Measurements from ENCODE around the gene ZCCHC14.

The ZCCHC14 gene

GRCh38 chr16:87375426-87376135 lies 117.2 kb downstream of the ZCCHC14 start:
- DNase-seq (ENCODE audit: low read depth): peak; percentile 40
- TF ChIP-seq, protein P1, sequence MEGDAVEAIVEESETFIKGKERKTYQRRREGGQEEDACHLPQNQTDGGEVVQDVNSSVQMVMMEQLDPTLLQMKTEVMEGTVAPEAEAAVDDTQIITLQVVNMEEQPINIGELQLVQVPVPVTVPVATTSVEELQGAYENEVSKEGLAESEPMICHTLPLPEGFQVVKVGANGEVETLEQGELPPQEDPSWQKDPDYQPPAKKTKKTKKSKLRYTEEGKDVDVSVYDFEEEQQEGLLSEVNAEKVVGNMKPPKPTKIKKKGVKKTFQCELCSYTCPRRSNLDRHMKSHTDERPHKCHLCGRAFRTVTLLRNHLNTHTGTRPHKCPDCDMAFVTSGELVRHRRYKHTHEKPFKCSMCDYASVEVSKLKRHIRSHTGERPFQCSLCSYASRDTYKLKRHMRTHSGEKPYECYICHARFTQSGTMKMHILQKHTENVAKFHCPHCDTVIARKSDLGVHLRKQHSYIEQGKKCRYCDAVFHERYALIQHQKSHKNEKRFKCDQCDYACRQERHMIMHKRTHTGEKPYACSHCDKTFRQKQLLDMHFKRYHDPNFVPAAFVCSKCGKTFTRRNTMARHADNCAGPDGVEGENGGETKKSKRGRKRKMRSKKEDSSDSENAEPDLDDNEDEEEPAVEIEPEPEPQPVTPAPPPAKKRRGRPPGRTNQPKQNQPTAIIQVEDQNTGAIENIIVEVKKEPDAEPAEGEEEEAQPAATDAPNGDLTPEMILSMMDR (conservative IDR thresholded peaks at IDR 0.05; ENCODE audit: low read length): no peak
- H3K4me3 ChIP-seq (ENCODE audit: low read length): no peak overlapping the region

DNA sequence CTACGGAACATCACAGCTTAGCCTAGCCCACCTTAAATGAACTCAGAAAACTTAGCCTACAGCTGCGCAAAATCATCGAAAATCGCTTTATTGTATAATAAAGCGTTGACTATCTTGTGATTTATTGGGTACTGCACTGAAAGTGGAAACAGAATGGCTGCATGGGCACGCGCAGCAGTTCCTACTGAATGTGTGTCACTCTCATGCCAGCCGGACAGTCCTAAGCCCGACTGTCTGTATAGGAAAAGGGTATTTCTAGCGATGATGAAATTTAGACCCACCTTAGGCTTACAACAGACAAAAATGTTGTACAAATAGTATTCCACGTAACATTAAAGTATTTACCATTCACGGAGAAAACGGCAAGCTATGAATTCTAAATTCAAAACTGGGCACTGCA lies 118.5 kb downstream of the ZCCHC14 start:
- DNase-seq (ENCODE audit: low read depth): no peak
- no peak overlapping the region for H3K4me3 ChIP-seq (ENCODE audit: low read length)
- TF ChIP-seq, protein P1 (conservative IDR thresholded peaks at IDR 0.05; ENCODE audit: low read length): no peak

DNA sequence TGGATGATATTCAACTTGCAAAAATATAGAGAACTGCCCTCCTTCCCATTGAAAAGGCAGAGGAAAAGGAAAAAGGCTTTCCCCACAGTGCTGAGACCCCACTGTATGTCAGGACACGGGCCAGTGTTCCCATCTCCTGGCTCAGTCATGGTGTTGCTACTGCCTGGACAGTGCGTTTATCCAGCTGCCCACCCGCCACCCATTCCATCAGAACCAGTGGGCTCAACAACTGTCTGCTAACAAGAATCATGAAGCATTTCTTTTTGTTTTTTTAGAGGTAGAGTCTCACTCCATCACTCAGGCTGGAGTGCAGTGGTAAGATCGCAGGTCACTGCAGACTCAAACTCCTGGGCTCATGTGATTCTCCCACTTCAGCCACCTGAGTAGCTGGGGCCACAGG lies 120.5 kb downstream of the ZCCHC14 start:
- TF ChIP-seq, protein P1 (conservative IDR thresholded peaks at IDR 0.05; ENCODE audit: low read length): no peak
- H3K4me3 ChIP-seq (ENCODE audit: low read length): no peak overlapping the region
- no peak for DNase-seq (ENCODE audit: low read depth)

DNA sequence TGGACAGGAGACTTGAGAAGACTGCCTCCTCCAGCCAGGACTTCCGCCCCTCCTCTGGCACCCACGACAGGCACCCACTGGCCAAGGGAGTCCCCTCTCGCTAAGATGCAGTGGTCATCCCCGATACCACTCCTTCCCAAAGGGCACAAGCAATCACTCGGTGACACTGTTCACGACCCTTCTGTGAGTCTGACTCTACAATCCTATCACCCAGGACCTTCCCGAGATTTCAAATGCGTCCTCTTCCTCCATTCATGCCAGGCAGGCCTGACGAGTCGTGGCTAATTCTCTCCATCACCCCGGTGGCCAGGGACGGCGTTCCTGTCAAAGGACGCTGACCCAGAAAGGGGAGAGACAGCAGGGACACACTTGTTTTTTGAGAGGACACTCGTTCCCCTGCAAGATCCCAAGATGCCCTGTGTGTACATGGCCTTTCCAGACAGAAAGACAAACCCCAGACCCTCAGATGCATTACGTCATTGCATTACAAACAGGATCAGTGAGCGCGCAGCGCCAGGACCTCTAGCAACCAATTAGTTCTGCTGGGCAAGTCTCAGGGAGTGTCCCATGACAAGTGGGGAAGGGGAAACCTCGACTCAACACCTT lies 121.5 kb downstream of the ZCCHC14 start:
- no peak overlapping the region for H3K4me3 ChIP-seq (ENCODE audit: low read length)
- TF ChIP-seq, protein P1 (conservative IDR thresholded peaks at IDR 0.05; ENCODE audit: low read length): no peak

GRCh38 chr16:87369796-87370719 lies 122.8 kb downstream of the ZCCHC14 start:
- TF ChIP-seq, protein P1 (conservative IDR thresholded peaks at IDR 0.05; ENCODE audit: low read length): no peak
- DNase-seq (ENCODE audit: low read depth): no peak

More for the DNA sequence above, 121.5 kb downstream of the ZCCHC14 start:
- no peak for DNase-seq (ENCODE audit: low read depth)

GRCh38 chr16:87369117-87369765 lies 123.6 kb downstream of the ZCCHC14 start:
- H3K4me3 ChIP-seq (ENCODE audit: low read length): no peak overlapping the region
- DNase-seq (ENCODE audit: low read depth): no peak
- TF ChIP-seq, protein P1 (conservative IDR thresholded peaks at IDR 0.05; ENCODE audit: low read length): no peak

More at GRCh38 chr16:87369796-87370719, 122.8 kb downstream of the ZCCHC14 start:
- no peak overlapping the region for H3K4me3 ChIP-seq (ENCODE audit: low read length)

Measured in AG10803 (cell line).